ENCODE data around the gene MRPL55. TPM values are rescaled to one million over a fixed set of nuclear protein-coding genes. Genes with fewer than 3 reads are reported as not detected.

The MRPL55 gene
- total and polyA plus RNA-seq, 2 of the 13 experiments (the other 11 are each of a cell fraction or from before 2014, with no cell fraction given): 58.6 to 92.9 TPM

- TF ChIP-seq KLF12 (CRISPR knock-in tag; IDR thresholded peaks at IDR 0.05; ENCODE audit: borderline replicate concordance): peak; percentile 79; the same call in 1 of the 2 replicates
- TF ChIP-seq AGO1 (IDR thresholded peaks at IDR 0.05; ENCODE audit: low read depth, low read length, poor library complexity, severe bottlenecking): no peak
- no peak for TF ChIP-seq ATF6 (CRISPR knock-in tag; conservative IDR thresholded peaks at IDR 0.05)
- TF ChIP-seq ZNF672 (CRISPR knock-in tag; IDR thresholded peaks at IDR 0.05): no peak
- peak; percentile 83 for TF ChIP-seq HCFC1 (IDR thresholded peaks at IDR 0.05; ENCODE audit: low read depth, low read length)
- TF ChIP-seq ZBTB10 (CRISPR knock-in tag; IDR thresholded peaks at IDR 0.05; ENCODE audit: borderline replicate concordance): no peak
- 0 out of 2 replicates have a peak, but pooled peaks have one; percentile 61 for TF ChIP-seq ZNF34 (CRISPR knock-in tag; IDR thresholded peaks at IDR 0.05; ENCODE audit: borderline replicate concordance)
- peak; percentile 97 for TF ChIP-seq PHF8 (CRISPR knock-in tag; IDR thresholded peaks at IDR 0.05)
- peak; percentile 96 for TF ChIP-seq SPEN (CRISPR knock-in tag; IDR thresholded peaks at IDR 0.05; ENCODE audit: low read depth)
- peak; percentile 81 for TF ChIP-seq ATF7 (IDR thresholded peaks at IDR 0.05)
- TF ChIP-seq ATF7 (CRISPR knock-in tag; IDR thresholded peaks at IDR 0.05): peak; percentile 92
- TF ChIP-seq SATB2 (CRISPR knock-in tag; IDR thresholded peaks at IDR 0.05): no peak
- peak in 1 of 2 experiments; percentile 34; a peak in 1 of 4 replicates for TF ChIP-seq NR2F1 (CRISPR knock-in tag; IDR thresholded peaks at IDR 0.05)
- no peak; the same call in 1 of the 2 replicates for TF ChIP-seq ZNF256 (CRISPR knock-in tag; conservative IDR thresholded peaks at IDR 0.05)
- peak; percentile 27; the same call in 1 of the 2 replicates for TF ChIP-seq ZNF576 (CRISPR knock-in tag; IDR thresholded peaks at IDR 0.05)
- TF ChIP-seq ZNF605 (CRISPR knock-in tag; IDR thresholded peaks at IDR 0.05): peak; percentile 85; the same call in 1 of the 2 replicates
- TF ChIP-seq MIXL1 (CRISPR knock-in tag; IDR thresholded peaks at IDR 0.05): 0 out of 2 replicates have a peak, but pooled peaks have one; percentile 29
- TF ChIP-seq ZMAT3 (CRISPR knock-in tag; conservative IDR thresholded peaks at IDR 0.05): no peak
- no peak for TF ChIP-seq TRIM24 (CRISPR knock-in tag; IDR thresholded peaks at IDR 0.05)
- no peak for TF ChIP-seq ZNF235 (CRISPR knock-in tag; IDR thresholded peaks at IDR 0.05; ENCODE audit: borderline replicate concordance)
- peak; percentile 82 for TF ChIP-seq MAZ (IDR thresholded peaks at IDR 0.05; ENCODE audit: borderline replicate concordance, low read depth, low read length)
- peak; percentile 94 for TF ChIP-seq MAZ (CRISPR knock-in tag; IDR thresholded peaks at IDR 0.05; ENCODE audit: low read depth)
- no peak for TF ChIP-seq ZNF75D (CRISPR knock-in tag; IDR thresholded peaks at IDR 0.05; ENCODE audit: borderline replicate concordance)
- peak; percentile 78 for TF ChIP-seq DMAP1 (CRISPR knock-in tag; IDR thresholded peaks at IDR 0.05)
These were observed at the start of gene MRPL55 (continued) for GRCh38 chr1:228109073-228109961.

Data from HepG2 (cell line).